NCI-H187 (cell line): ENCODE data around the gene VPS16.
"Not testable (repeated sequence)": the region's sequence is repeated elsewhere in the genome, so short reads cannot be mapped to it uniquely, and the experiment has no call there.

ENCODE experiments used
- DNase-seq, 2 experiments: peaks; one replicate each; lab custom pipeline; 2025; lab: John Stamatoyannopoulos, UW

The VPS16 gene

DNA sequence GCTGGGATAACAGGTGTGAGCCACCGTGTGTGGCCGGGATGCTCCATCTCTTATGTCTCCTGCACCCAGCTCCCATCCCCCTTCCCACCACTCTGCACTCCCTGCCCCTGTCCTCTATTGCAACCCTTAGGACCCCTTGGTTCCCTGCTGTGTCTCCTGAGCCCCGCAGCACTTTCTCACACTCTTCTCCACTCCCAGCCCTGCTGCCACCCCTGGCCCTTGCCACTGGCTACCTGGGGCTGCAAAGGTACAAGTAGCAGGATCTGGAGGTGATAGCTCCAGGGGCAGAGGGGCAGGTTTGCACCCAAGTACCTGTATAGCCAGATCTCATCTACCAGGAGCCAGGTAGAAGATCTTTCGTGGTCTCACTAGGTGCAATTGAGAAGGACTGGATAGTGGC lies 33.5 kb upstream of the VPS16 start:
- no peak for DNase-seq

DNA sequence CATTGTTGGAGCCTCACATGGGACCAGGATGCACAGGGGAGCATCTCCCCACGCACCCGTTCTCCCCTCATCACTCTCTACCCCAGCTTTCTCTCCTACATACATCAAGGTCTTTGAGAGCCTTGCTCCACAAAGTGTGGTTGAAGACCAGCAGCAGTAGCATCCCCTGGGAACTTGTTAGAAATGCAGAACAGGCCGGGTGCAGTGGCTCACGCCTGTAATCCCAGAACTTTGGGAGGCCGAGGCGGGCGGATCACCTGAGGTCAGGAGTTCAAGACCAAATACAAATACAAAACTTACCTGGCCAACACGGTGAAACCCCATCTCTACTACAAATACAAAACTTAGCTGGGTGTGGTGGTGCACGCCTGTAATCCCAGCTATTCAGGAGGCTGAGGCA lies 32.6 kb upstream of the VPS16 start:
- not testable (repeated sequence) for DNase-seq

- DNase-seq = no peak
Observed at GRCh38 chr20:2809690-2810089, 30.9 kb upstream of the VPS16 start.

DNA sequence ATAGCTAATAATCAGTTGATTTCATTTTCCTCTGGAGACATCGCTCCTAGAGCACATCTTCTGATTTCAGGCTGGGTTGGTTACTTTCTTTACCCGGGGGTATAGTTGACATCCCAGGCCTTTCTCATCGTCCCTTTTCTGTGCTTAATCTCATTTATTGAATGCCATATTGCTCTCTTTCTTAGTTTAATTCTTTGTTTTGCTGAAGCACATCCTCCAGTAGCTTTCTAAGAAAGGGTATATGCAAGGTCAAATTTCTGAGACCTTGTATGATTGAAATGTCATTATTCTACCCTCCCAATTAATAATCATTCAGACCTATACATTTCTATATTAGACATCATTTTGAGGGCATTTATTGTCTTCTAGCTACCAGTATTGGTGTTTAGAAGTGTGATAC lies 28.4 kb upstream of the VPS16 start:
- no peak for DNase-seq

- DNase-seq = no peak
Observed at GRCh38 chr20:2814076-2814475, 26.5 kb upstream of the VPS16 start.

GRCh38 chr20:2814587-2815051 lies 25.9 kb upstream of the VPS16 start, which contains the start of gene C20orf141:
Gene C20orf141 (plus strand): TSS chr20:2814987. CDS start chr20:2815185, 198 bp downstream.
- no peak for DNase-seq

GRCh38 chr20:2815242-2815900 lies 25.2 kb upstream of the VPS16 start:
- no peak for DNase-seq

- DNase-seq = no peak
Observed at GRCh38 chr20:2816030-2816582, 24.4 kb upstream of the VPS16 start, which contains the start of gene TMEM239. Gene TMEM239 (plus strand): TSS chr20:2816364. CDS start chr20:2816555, 191 bp downstream.

GRCh38 chr20:2816583-2817340 lies 23.8 kb upstream of the VPS16 start:
- no peak for DNase-seq

- no peak for DNase-seq
Observed at GRCh38 chr20:2817341-2817726, 23.2 kb upstream of the VPS16 start.

GRCh38 chr20:2817891-2818595 lies 22.5 kb upstream of the VPS16 start:
- DNase-seq = no peak

DNA sequence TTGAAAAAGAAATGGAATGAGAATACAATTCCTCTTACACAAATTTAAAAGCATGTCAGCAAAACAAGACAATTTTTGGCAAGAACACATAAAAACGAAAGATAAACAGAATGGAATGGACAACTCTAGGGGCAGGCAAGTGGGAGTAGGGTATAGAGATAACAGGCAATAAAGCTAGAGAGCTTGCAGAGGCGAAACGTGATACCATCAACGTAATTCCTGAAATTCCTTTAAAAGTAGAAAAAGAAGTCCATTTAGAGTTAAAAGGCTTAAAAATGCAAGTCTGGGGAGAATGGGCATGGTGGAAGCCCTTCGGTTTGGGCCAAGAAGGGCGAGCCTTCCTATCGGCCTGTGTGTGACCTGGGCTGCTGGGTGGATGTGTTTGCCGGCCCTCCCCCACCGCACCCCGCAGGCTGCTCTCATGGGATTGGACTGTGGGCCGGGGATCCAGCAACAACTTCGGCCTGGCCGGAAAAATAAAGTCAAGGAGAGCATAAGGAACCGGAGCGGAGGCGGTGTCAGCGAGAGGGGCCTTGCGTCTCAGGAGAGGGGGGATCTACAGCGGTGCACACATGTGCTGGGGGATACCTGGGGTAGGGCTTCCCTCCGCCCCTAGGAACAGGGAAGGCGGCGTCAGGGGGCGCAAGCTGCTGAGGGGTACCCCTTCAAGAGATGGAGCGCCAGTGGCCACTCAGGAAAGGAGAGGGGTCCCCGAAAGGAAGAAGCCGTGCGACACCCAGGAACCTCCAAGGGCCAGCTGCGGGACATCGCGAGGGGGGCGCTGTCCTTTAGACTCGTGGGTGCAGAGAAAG lies 20.3 kb upstream of the VPS16 start:
- DNase-seq = no peak

DNA sequence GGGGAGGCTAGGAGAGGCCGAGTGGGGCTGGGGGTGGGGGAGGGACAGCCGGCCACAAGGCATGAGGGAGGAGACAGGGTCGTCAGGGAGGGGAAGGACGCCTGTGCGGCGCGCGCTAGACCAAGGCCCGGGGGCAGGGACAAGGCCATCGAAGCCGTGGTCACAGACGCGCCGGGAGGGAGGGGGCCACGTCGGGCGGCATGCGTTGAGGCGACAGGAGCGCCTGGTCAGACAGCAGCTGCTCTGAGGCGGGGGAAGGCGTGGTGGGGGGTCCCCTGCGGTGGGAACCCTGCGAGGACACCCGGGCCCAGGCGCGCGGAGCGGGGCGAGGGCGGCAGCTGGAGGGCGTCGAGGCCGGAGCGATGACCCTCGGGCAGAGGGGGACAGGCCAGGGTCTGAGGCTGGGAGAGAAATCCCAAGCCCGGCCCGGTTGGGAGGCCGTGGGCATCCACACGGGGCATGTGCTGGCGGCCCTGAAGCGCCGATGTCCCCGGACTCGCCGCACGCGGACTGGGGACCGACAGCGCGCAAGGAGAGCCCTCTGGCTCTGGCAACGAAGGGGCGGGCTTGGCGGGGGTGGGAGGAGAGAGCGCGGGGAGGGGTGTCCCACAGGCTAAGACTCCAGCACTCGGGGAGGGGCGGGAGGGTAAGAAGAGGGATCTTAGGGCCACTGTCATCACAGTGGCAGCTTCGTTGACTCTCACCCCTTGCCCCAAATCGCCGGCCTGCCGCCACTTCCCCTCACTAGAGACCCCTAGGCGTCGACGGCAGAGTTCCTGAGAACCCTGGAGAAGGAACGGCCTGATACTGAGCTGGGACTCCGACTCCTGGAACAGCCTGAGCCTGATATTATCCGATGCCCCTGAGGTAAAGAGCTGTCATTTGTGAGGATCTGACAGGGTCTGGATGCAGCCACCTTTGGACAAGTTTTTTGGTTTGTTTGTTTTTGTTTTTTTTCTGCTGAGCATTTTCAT lies 19.4 kb upstream of the VPS16 start:
- DNase-seq = no peak

DNA sequence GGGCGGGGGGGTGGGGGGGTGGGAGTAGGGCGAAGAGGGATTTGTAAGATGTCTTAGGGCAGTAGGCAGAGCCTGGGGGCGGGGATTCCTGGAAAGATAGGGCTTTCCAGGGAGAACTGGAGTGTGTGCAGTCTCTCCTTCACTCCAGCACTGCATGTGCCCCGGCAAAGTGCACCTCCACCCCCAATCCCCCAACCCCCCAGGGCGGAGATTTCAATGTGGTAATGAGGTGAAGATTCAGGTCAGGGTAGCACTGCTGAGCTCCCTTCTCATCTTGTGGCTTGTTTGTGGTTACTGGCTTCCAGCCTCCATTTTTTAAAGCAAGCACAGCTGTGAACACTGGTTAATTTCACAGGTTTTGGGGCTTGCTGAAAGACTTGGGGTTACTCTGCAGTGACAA lies 18.5 kb upstream of the VPS16 start:
- no peak for DNase-seq

- DNase-seq = no peak
Observed at GRCh38 chr20:2825761-2826160, 14.8 kb upstream of the VPS16 start.

DNA sequence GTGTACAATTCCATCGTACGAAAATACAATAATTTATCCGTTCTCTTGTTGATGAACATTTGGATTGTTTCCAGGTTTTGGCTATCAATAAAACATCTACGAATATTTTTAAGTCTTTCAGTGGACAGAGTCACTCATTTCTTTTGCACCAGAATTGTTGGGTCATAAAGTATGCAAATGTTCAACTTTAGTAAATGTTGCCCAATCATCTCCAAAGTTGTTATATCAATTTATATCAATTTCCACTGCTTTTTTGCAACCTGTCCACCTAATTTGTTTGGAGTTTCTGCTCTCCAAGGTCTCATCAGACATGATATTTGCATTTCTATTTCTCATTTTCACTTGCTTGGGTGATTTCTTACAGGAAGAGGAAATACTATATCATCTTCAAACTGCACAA lies 13.9 kb upstream of the VPS16 start:
- DNase-seq = no peak

DNA sequence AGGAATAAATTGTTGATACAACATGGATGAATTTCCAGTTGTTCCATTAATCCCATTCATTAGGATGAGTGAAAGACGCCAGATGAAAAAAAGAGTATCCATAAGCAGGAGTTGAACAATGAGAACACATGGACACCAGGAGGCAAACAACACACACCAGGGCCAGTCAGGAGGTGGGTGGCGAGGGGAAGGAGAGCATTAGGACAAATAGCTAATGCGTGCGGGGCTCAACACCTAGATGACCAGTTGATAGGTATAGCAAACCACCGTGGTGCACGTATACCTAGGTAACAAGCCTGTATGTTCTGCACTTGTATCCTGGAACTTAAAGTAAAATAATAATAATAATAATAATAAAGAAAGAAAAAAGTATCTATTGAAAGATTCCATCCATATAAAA lies 11.2 kb upstream of the VPS16 start:
- DNase-seq = no peak

DNA sequence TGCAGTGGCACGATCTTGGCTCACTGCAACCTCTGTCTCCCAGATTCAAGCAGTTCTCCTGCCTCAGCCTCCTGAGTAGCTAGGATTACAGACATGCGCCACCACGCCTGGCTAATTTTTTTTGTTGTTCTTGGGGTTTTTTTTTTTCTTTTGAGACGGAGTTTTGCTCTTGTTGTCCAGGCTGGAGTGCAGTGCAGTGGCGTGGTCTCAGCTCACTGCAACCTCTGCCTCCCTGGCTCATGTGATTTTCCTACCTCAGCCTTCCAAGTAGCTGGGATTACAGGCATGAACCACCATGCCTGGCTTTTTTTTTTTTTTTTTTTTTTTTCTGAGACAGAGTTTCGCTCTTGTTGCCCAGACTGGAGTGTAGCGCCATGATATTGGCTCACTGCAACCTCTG lies 9.3 kb upstream of the VPS16 start:
- not testable (repeated sequence) for DNase-seq

DNA sequence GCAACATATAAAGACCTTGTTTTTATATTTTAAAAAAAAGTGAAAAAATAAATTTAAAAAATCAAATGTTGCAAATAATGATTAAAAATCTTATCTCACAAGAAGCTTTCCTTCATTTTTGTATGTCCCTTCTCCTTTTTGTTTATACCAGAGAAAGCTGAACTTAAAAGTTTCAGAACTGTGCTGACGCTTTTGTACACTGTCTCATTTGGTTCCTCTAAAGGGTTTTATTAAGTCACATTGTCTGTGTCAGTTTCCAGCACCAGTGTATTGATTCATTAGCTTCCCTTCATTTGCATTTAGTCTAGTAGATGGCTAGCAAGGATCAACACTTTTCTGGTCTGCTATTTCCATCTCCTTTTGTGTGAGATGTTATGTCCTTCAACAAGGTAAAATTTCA lies 6.8 kb upstream of the VPS16 start:
- DNase-seq = no peak

DNA sequence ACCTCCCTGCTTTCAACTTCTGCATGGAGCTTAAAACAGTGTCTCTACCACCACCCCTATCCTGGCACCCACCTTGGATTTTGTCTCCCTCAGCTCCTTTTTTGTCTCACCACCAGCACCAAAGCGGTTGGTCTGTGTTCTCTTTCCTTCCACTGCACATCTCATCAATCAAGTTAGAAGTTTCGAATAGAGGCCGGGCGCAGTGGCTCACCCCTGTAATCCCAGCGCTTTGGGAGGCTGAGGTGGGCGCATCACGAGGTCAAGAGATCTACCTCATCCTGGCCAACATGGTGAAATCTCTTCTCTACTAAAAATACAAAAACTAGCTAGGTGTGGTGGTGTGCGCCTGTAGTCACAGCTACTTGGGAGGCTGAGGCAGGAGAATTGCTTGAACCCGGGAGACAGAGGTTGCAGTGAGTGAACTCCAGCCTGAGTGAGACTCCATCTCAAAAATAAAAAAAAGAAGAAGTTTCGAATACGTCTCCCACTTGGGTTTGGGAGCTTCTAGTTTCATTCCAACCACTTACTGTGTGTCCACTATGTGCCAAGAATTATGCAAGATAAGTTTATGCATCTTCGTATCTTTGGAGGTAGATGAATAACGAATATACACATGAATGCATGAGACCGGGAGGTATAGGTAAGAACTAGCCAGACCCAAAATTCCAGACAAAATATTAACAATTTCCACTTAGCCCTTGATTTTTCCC lies 6.0 kb upstream of the VPS16 start:
- DNase-seq = no peak
